Tibial artery (tissue), 4 donors: ENCODE data around the gene HNRNPL.

Source experiments
- DNase-seq, 2 donors: peaks; one replicate each; pipeline ENCODE4 v3.0.0-alpha.2; 2019
- H3K27ac ChIP-seq, 2 donors: fragments of 200-600 bp; sonication (generic) in 1 of 2; 1 replicate in 1 of 2; 2 replicates in 1 of 2; pipeline ENCODE4 v1.5.1; 2018 to 2019; ENCODE audit warnings: mild to moderate bottlenecking in 1 of 2
- H3K27me3 ChIP-seq, 2 donors: fragments of 200-600 bp; sonication (generic) in 1 of 2; one replicate each; pipeline versions ENCODE4 v1.5.1 to v1.6.0; 2016 to 2019
- H3K36me3 ChIP-seq, 3 donors: fragments of 200-600 bp; sonication (generic) in 2 of 3; one replicate each; pipeline ENCODE4 v1.5.1; 2016 to 2019; ENCODE audit warnings: mild to moderate bottlenecking in 2 of 3
- H3K4me1 ChIP-seq, 4 donors: fragments of 200-600 bp; sonication (generic) in 2 of 4; 1 replicate in 3 of 4; 2 replicates in 1 of 4; pipeline ENCODE4 v1.5.1; 2016 to 2019
- H3K4me3 ChIP-seq, 2 donors: fragments of 200-600 bp; sonication (generic) in 1 of 2; 1 replicate in 1 of 2; 2 replicates in 1 of 2; pipeline ENCODE4 v1.5.1; 2018 to 2019; ENCODE audit warnings: mild to moderate bottlenecking in 2 of 2
- H3K9me3 ChIP-seq, 3 donors: fragments of 200-600 bp; sonication (generic) in 1 of 3; one replicate each; pipeline ENCODE4 v1.5.1; 2016 to 2019
- CTCF ChIP-seq, 2 experiments: fragments of 200-600 bp in 1 of 2; fragments of 450-650 bp in 1 of 2; IDR thresholded peaks; one replicate each; pipeline ENCODE4 v1.5.1; 2017 to 2019; ENCODE audit warnings: antibody characterized with exemption in 2 of 2, mild to moderate bottlenecking in 1 of 2, moderate library complexity in 1 of 2
- intact Hi-C: fragments of 100-400 bp; cut with DNase I; formaldehyde crosslinking; loops from one replicate; pipeline ENCODE4 v1.15.0; 2023; ENCODE audit warnings: low total_unique reads

HNRNPL gene

GRCh38 chr19:38845374-38846024, 4.3 kb downstream of the HNRNPL start:
- intact Hi-C loops: no loop called here
- Histone ChIP-seq H3K36me3 (peaks cover 71 to 76% (median 71%) of the 10 kb centered on the region in 3 donors), H3K4me1 (peaks cover 0 to 46% (median 27%) of the 10 kb centered on the region in 4 donors), H3K9me3 (no peaks in the 10 kb centered on the region), H3K4me3 (no peak overlapping the region), H3K27me3 (no peaks in the 10 kb centered on the region), H3K27ac (no peak overlapping the region)
- TF ChIP-seq CTCF (IDR thresholded peaks at IDR 0.05): no peak
- DNase-seq: no peak

- no peak overlapping the region for H3K27ac ChIP-seq
- no peaks in the 10 kb centered on the region for H3K9me3 ChIP-seq
- intact Hi-C loops: no loop called here
- H3K27me3 ChIP-seq: no peaks in the 10 kb centered on the region
- no peak for TF ChIP-seq CTCF (IDR thresholded peaks at IDR 0.05)
- H3K4me1 ChIP-seq: peaks cover 0 to 46% (median 27%) of the 10 kb centered on the region in 4 donors
- no peak overlapping the region for H3K4me3 ChIP-seq
- H3K36me3 ChIP-seq: peaks cover 84 to 89% (median 84%) of the 10 kb centered on the region in 3 donors
- no peak for DNase-seq
These were observed 5.6 kb downstream of the HNRNPL start for GRCh38 chr19:38844093-38844686.

GRCh38 chr19:38843175-38843758, 6.5 kb downstream of the HNRNPL start:
- H3K4me1 ChIP-seq: peaks cover 0 to 38% (median 21%) of the 10 kb centered on the region in 4 donors
- TF ChIP-seq CTCF (IDR thresholded peaks at IDR 0.05): no peak
- H3K9me3 ChIP-seq: no peaks in the 10 kb centered on the region
- DNase-seq: no peak
- H3K4me3 ChIP-seq: no peak overlapping the region
- intact Hi-C loops: no loop called here
- no peaks in the 10 kb centered on the region for H3K27me3 ChIP-seq
- H3K27ac ChIP-seq: no peak overlapping the region
- H3K36me3 ChIP-seq: peaks cover 93 to 98% (median 93%) of the 10 kb centered on the region in 3 donors

GRCh38 chr19:38842439-38843174, 7.2 kb downstream of the HNRNPL start:
- Histone ChIP-seq H3K27ac (no peak overlapping the region), H3K9me3 (no peaks in the 10 kb centered on the region), H3K27me3 (no peaks in the 10 kb centered on the region), H3K4me1 (peaks cover 0 to 31% (median 18%) of the 10 kb centered on the region in 4 donors), H3K36me3 (peaks cover 100% of the 10 kb centered on the region in 3 donors), H3K4me3 (no peak overlapping the region)
- no peak for DNase-seq
- intact Hi-C loops: no loop called here
- no peak for TF ChIP-seq CTCF (IDR thresholded peaks at IDR 0.05)

- Histone ChIP-seq H3K9me3 (no peaks in the 10 kb centered on the region), H3K4me3 (no peak overlapping the region), H3K27me3 (no peaks in the 10 kb centered on the region), H3K27ac (no peak overlapping the region), H3K36me3 (peaks cover 100% of the 10 kb centered on the region in 3 donors), H3K4me1 (peaks cover 0 to 28% (median 13%) of the 10 kb centered on the region in 4 donors)
- no peak for DNase-seq
- intact Hi-C loops: no loop called here
- TF ChIP-seq CTCF (IDR thresholded peaks at IDR 0.05): no peak
These were observed 7.9 kb downstream of the HNRNPL start for GRCh38 chr19:38841787-38842438.
